Measurements from ENCODE around the gene OSTN.

The OSTN gene

DNA sequence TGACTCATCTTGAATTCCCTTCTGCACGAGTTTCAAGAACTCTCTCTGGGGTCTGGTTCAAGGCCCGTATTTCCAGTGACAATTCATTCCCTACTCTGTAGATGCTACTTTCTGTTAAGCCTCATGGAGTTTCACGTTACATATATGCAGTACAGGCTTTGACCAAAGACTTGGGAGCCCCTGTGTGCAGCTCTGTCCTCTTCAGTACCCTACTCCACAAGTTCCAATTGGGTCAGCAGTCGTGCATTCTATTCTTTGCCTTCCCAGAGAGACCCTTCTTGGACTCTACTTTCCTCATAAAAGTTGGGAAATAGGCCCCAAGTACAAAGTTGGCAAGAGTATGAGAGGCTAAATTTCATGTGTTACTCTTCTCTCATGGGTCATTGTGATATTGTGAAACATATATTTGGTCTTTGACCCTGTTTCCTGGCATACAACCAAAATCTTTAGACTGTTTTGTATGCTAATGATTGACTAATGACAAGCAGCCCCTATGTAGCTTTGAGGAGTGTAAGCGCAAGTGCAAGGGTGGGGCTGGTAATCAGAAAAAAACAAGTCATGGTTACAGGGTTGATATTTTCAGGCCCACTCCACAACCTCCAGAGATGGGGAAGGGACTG lies 115.2 kb downstream of the OSTN start:
- no peak for DNase-seq (ENCODE audit: low spot score)

All from pons (tissue), 1 donor.